Stimulated activated CD8-positive, alpha-beta memory T cell treated with anti-CD3 and anti-CD28 coated beads, Interleukin-4, amount 100 ng/mL, for 48 hours (primary cell): Measurements from ENCODE around the gene HRK.

ENCODE experiments used
- DNase-seq: peaks from one replicate; pipeline ENCODE4 v3.0.0-alpha.2; 2020

Gene HRK

DNA sequence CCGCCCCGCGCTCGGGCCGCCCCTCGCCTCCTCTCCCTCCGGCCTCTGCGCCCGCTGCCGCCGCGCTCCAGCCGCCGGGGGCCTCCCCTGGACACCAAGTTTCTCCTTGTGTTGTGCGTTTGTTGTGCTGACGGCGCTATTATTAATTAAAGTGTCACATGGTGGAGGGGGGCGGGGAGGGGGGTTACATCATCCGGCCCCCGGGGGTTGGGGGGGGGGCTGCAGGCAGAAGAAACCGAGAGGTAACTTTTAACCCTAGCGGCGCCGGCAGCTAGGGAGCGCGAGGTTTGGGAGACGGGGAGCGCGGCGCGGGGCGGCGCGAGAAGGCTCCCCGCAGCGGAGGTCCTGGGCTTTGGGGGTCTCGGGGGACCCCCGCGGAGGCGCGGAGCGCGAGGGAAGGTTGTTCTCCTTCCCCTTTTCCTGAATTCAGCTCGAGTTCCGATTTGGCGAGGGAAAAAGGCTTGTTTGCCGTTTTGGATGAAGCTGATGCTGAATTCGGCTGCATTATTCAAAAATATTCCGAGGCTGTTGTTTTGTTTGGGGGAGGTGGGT is at the start of gene HRK:
TSS of gene HRK (minus strand) at position 117 of the 552 bp plus-strand sequence. CDS start 134 bp downstream, outside the sequence.
- DNase-seq, result no peak

DNA sequence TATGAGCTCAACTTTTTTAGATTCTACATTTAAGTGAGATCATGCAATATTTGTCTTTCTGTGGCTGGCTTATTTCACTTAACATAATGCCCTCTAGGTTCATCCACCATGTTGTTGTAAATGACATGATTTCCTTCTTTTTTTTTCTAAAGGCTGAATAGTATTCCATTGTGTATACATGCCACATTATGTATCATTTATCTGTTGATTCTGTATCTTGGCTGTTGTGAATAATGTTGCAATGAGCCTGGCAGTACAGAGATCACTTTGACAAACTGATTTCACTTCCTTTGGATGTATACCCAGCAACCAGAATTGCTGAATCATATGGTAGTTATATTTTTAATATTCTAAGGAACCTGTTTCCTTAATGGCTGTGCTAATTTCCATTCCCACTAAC is 48.6 kb upstream of the HRK start:
- no peak for DNase-seq

DNA sequence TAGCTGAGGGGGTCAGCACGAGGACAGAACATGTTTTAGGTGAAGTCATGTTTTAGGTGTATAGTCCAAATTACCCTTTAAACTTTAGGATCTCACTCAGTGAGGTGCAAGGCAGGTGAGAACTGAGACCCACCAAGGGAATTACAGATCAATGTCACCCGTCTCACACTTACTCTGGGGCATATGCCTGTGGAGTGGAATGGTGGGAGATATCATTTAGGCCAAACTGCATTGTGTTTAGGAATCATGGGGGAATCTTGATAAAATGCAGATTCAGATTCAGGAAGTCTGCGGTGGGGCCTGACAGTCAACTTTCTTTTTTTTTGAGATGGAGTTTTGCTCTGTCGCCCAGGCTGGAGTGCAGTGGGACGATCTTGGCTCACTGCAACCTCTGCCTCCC is 47.3 kb upstream of the HRK start:
- no peak for DNase-seq

DNA sequence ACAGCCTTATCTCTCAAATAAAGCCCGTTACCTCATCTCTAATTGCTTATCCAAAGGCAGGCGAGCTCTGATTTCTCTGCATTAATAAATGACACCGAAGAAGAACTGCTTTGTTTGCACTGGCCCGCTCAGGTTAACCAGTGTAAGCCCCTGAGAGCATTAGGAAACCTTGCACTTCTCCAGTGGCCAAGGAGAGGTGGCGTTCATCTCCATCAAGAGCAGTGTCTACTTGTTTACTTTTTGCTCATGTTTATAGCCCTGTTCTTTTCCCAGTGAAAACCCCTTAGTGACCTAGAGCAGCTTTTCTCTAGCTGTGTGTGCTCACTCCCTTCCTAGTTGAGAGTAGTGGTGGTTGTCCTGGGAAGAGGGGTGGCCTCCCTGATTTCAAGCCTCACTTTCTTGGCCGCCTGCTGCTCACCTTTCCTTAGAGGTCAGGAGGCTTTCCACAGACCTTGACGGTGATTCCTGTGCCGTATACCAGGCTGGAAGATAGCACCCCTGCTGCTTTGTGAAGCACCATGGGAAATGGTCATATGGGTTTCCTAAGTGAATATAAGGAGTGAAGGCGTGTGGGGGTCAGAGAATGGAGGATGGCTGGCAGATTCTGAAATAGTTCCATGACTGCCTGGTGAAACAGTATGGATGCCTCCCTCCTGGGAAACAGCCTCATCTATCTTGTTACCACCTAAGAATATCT is 46.2 kb upstream of the HRK start:
- DNase-seq, result no peak

DNA sequence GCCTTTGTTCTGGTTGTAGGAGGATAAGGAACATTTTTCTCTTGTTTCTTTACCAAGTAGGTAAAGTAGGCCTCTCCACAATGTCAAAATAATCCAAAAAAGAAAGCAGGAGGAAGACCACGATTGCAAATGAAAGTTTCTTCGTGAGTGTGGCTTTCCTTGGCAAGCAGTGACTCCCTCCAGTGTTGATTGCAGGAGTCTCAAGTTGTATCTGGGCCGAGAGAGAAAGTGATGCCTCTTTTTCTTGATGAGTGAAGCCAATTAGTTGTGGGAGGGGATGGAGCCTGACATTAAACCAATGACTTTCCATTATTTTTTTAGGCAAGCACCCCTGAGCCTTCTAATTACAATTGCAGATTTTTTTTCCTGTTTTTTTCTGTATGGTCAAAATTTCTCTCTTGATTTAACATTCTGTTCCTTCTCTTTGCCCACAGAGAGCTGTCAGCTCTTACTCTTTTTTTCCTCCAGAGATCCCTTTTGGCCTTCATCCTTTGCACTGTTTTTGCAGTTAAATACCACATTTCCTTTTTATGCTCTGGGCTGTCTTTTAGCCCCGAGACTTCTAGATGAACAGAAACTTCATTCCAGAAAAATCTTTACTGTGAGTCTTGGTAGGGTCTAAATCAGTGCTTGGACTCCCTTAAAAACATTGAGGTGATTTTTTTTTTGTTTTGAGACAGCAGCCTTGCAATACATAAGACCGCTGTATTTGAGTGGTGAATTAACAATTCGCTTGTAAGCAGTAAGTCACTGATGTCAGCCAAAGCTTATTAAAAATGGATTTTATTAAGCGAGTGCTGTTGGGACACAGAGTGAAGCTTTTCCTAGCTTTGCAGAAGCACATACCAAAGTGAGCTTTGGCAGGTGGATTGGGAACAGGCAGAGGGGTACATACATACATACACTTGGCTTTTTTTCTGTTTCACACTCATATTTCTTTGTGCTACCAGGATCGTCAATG is 45.3 kb upstream of the HRK start:
- DNase-seq, result no peak

DNA sequence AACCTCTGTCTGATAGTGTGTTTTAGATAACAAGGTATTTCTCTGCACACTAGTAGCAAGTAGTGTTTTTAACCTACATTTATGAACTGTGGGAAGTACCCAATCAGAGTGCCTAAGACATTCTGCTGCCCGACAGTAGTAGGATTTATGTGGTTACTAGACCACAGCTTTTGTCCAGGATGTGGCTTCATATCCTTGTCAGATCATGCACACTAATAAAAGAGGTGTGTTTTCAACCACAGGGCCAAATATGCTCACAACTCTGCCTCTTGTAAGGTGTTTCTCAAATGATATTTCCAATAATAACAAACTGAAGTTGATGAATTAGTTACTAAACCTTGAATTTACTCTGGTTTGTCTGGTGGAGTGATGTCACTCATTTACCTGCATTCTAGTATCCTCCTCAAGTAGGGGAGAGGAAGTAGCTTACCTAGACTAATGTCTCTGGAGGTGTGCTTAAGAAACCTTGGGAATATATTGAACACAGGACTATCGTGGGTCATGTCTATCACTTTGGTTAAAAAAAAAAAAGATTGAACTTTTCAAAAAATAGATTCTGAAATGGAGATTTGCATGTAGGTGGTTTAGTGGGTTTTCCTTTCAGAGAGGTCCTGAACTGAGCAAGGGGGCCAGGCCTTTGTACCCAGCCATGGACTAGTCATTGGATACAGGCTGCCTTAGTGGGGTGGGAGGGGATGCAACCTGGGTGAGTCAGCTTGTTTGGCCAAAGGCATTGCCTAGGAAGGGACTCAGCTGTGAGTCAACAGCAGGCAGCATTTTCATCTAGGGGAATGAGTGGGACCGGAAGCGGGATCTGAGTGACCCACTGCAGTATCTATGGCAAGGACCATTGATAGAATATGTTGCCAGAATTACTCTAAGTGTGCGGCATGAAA is 43.6 kb upstream of the HRK start:
- peak; percentile 47 for DNase-seq

DNA sequence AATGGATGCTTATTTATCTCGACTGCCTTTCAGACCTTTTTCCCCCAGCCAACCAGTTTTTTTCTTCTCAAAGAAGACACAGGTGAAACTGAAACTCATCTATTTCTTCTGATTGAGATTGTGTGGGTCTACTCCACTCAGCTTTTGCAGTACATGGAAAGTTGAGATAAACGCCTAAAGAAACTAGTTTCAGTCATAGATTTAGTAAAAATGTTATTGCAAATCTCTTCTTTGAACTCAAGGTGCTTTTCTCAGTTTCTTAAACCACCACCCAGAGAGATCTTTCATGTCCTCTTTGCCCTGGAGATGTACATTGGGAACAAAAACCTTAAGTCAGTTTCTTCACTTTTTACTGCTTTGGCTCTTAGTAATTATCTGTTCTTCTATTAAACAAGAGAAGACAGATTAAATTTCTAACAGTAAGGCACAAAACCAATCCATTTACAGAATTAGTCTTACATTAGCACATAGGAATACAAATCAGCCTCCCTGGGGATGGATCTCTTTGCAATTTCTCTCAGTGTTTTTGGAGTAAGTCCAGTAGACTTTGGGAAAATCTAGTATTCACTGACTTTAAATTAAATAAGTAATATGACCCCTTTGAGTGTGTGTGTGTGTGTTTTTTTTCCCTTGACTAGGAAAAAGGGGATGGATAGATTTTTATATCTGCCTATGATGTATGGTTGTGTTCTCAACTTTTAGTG is 41.1 kb upstream of the HRK start:
- DNase-seq, result no peak

DNA sequence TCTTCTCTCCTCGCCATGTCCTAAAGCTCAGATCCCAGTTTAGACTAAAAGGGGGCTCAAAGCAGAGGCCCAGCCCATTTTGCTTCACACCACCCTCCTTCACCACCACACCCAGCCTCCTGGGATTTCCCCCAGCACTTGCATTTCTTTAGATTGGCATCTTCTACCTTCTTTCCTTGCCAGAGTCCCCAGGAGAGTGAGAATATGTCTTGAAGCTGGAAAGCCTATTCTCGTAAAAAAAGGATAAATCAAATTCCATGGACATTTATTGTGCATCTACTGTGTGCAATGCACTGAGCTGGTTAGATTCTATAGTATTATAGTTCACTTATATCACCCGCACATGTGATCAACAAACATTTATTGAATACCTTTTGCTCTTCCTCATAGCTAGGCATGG is 39.7 kb upstream of the HRK start:
- DNase-seq, result no peak

DNA sequence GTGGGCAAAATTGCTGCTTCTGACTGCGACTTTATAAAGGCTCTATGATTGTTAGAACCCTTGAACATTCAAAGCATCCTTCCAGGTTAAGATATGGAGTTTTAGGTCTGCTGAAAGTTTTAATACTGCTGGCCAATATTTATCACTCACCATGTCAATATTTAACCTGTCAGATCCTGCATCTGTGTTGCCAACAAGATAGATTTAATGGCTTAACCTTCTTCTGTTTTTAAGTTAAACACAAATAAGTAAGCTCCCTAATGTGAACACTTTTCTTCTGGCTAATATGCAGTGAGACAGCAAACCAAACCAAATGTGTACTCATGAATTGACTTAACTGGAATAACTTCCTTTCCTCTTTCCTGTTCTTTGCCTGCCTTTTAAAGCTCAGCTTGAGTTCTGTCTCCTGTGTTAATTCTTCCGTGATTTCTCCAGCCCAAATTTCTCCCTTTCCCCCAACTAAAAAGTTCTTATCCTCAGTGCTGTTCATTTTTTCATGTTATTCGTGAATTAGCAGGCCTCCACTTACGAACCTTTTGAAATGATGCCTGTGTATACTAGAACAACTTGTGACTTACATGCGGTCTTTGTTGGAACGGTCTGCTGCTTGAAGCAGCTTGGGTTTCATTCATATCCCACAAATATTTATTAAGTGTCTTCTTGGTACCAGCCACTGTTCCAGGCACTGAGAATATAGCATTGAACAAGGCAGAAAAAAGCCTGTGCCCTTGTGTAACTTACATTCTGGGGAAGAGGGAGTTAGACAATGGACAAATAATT is 38.7 kb upstream of the HRK start:
- no peak for DNase-seq

DNA sequence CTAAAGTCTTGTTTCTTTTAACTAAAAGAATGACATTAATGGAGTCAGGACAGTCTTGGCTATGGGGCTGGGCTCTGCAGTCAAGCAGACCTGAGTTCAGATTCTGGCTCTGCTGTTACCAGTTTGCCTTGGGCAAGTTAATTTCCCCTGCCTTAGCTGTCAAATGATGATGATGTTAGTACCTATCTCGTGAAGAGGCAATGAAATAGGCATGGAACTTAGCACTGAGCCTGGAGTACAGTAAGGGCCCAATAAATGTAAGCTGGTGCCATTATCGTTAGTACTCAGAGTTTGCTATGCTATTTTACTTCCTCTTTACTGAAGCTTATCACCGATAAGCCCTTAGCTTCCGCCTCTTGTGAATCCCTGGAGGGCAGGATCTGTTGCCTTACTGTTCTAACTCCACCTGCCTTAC is 38.0 kb upstream of the HRK start:
- no peak for DNase-seq

DNA sequence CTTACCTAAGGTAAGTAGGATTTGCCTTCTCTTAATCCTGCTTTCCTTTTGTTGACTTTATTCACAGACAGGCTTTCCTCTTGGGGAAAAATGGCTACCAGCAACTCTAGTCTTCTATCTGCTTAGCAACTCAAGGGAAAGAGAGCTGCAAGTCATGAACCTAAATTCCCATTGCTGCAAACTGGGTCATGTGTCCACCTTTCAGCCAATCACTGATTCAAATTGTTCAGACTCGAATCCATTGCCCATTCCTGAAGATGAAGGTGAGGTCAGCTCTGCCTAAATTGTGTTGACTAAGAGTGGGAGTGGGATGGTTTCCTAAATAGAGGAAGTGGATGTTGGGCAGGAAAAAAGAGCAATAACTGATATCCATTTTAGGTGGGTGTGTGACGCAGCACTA is 37.2 kb upstream of the HRK start:
- no peak for DNase-seq

DNA sequence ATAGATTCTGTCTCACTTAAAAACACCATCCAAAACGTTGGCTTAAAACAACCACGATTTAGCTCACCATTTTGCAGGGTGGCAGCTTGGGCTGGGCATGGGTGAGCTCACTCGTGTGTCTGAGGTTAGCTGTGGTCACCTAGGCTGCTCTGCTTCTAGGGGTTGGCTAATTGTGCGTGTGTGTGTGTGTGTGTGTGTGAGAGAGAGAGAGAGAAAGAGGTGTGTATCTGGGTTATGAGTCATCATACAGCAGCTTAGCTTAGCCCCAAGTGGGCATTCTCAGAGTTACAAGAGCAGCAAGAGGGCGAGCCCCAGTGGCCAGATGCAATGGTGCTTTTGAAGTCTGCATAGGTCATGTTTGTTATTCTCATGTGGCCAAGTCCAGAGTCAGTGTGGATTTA is 35.5 kb upstream of the HRK start:
- DNase-seq, result peak; percentile 47

DNA sequence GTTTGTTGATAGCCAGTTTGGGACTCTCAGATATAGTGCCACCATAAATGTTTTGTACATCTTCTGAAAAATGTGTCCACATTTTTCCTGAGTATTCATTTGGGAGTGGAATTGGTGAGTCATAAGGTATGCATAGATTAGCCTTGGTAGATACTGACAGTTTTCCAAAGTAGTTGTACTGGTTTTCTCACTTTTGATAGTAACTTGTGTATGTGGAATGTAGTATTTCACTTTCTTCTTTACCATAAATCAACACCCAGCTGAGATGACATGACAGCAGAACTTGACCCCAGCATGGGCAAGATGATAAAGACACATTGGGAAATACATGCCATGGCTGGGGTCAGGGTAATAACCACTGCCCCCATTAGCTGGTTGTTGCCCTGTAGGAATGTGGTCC is 34.9 kb upstream of the HRK start:
- no peak for DNase-seq

DNA sequence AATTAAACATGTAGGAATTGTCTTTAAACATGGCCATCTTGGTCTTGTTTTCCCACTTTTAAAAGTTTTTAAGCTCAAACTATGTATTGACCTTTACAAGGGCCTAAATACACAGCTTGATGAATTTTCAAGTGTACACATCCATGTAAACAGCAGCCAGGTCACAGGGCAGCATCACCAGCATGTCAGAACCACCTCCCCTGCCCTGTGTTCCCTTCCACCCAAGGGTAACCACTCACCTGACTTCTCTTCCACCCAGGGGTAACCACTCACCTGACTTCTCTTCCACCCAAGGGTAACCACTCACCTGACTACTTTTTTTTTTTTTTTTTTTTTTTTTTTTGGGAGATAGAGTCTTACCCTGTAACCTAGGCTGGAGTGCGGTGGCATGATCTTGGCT is 34.1 kb upstream of the HRK start:
- no peak for DNase-seq

DNA sequence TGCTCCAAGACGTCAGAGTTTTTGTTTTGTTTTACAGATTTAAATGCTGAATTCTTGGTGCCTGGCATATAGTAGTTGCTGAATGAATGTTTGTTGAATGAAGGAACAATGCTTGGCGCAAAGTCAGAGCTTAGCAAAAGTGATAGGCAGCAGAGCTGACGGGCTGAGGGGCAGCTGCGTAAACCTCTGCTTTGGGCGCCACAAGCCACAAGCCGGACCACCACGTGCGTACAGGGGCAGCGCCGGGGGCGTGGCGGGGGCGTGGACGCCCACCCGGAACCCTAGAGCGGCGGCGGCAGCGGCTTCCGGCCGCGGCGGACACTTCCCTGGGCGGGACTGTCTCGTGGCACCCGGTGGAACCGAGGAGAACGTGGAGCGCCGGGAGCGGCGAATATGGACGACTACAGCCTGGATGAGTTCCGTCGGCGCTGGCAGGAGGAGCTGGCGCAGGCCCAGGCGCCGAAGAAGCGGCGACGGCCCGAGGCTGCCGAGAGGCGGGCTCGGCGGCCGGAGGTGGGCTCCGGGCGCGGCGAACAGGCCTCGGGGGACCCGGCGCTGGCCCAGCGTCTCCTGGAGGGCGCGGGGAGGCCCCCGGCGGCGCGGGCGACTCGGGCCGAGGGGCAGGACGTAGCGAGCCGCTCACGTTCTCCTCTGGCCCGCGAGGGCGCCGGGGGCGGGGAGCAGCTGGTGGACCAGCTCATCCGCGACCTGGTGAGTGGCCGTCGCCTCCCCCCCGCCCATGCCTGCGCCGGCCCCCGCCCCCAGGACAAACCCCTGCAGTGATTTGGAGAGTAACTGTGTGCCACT is 29.6 kb upstream of the HRK start, which contains the start of gene FBXW8:
TSS of gene FBXW8 (plus strand) at position 306 of the 807 bp plus-strand sequence. CDS start at position 394, 88 bp downstream.
- peak; percentile 82 for DNase-seq

DNA sequence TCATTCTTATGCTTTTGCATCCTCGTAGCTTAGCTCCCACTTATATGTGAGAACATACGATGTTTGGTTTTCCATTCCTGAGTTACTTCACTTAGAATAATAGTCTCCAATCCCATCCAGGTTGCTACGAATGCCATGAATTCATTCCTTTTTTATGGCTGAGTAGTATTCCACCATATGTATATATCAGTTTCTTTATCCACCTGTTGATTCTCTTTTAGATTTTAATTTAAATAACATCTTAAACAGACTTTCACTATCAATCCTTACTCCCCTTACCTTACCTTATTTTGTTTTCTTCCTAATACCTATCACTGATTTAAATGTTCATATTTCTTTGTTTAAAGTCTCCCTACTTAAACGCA is 29.0 kb upstream of the HRK start:
- no peak for DNase-seq

DNA sequence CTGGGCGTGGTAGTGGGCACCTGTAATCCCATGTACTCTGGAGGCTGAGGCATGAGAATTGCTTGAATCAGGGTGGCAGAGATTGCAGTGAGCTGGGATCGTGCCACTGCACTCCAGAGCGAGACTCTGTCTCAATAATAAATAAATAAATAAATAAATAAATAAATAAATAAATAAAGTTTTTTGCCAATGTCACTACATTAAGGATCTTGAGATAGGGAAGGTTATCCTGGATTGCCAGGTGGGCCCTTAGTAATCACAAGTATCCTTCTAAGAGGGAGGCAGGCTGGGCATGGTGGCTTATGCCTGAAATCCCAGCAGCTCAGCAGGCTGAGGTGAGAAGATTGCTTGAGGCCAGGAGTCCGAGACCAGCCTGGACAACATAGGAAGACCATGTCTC is 25.0 kb upstream of the HRK start:
- DNase-seq, result no peak

DNA sequence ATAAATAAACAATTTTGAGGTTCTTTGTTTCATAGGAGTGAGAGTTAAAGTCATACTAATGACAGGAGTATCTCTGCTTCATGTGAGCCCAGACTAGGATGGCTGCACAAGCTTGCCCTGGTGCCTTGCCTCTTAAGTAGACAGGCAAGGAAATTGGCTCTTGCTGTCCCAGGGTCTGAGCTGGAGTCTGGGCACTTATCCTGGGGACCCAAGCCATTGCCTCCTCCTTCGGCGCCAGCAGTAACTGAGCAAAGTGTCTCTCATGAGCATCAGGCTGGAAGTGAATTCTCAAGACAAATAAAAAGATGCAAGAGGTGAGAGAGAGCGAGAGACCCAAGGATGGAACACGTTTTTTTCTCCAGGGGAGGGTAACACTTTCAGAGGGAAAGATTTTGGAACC is 22.6 kb upstream of the HRK start:
- DNase-seq, result no peak

DNA sequence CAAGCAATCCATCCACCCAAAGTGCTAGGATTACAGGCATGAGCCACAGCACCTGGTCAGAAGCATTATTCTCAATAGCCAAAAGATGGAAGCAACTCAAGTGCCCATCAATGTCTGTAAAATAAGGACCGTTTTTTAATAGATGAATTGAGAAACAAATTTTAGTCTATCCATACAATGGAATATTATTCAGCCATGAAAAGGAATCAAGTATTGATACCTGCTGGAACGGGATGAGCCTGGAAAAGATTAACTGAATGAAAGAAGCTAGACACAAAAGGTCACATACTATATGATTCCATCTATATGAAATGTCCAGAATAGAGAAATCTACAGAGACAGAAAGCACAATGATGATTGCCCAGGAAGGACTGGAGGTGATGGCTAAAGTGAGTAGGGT is 20.4 kb upstream of the HRK start:
- DNase-seq, result no peak

DNA sequence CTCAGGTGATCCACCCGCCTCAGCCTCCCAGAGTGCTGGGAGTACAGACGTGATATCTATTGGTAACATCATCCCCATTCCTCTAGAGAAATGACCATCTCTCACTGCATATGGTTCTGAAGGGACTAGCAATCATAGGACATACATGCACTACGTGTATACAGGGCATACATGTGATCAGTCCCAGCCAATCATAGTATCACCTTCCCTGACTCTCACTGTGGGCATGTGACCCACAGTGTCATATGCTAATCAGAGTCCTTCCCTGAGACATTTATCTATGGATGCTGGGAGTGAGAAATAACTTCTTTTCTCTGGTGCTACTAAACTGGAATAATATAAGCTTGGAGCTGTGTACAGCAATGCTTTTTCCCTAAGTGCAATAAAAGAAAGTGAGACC is 17.4 kb upstream of the HRK start:
- no peak for DNase-seq
